DMS153 treated with DMSO at 0.1 percent for 48 hours (cell line): ENCODE data around the gene CINP.
"Not testable (repeated sequence)": the region's sequence is repeated elsewhere in the genome, so short reads cannot be mapped to it uniquely, and the experiment has no call there.

Experiments
- DNase-seq: peaks from one replicate; lab custom pipeline; 2025; ENCODE audit not compliant: unreplicated experiment; lab: John Stamatoyannopoulos, UW

The CINP gene

GRCh38 chr14:102321456-102322422, 41.0 kb downstream of the CINP start:
- no peak for DNase-seq

DNA sequence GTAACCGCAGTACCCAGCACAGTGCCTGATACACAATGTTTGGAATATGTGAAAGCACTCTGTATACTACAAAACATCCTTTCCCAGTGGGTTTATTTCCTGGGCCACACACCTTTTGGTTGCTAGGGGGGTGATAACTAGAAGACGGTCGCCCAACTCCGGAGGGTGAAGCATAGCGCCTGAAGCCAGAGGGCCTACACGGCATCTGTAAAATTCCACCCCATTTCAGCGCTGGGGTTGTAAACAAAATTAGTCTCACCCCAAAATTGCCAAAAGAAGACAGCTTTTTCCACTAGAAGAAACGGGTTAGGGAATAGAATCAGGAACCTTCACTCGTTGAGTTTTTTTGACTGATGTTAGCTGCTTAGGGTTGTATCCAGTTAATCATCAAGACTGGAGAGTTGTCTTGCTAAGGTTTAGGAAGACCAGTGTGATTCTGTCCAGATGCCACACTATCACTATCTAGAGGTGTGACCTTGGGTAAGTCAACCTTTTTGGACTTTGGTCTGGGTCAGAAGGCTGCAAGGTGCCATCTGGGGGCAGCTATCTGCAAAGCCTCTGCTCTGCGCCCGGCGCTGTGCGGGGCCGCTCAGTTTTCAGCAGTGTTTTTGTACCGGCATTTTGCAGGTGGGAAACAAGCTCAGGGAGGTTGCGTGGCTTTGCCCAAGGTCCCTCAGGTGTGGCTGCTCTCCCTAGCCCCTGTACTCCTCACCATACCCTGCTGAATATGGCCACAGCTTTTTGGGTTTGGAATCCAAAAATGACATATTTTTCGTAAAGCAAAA, 41.8 kb downstream of the CINP start:
- no peak for DNase-seq

DNA sequence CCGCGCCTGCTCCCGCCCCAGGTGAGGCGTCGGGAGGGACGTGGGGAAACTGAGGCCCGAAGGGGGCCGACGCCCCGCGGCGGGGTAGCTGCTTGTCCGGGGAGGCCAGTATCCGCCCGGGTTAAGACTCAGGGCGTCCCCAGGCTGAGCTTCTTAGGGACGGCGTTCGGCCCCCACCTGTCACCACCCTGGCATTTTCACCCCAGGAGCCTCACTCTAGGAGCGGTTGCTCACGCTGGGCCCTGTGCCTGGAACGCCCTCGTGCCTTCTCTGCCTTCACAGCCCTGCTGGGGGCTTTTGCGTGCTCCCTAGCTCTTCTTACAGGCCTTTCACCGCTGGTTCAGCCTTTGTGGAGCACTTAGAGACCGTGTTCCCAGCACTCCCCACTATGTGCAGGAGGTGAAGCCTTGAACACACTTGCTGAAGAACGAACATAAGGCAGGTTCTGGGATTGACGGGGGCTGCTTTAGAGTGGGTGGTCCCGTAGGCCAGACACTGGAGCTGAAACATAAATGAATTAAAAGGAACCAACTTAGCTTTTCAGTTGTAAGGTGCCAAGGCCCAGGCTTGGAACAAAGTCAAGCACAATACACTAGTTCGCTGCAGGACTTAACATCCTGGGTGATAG, 42.5 kb downstream of the CINP start:
- DNase-seq = no peak

- DNase-seq = peak; percentile 32
These were observed 43.2 kb downstream of the CINP start, which contains the start of gene ZNF839 for GRCh38 chr14:102319351-102320032. Gene ZNF839, plus strand, starts transcription at chr14:102319746. Its CDS starts 20 bp downstream, at chr14:102319766.

GRCh38 chr14:102318781-102319276, 43.9 kb downstream of the CINP start:
- no peak for DNase-seq

DNA sequence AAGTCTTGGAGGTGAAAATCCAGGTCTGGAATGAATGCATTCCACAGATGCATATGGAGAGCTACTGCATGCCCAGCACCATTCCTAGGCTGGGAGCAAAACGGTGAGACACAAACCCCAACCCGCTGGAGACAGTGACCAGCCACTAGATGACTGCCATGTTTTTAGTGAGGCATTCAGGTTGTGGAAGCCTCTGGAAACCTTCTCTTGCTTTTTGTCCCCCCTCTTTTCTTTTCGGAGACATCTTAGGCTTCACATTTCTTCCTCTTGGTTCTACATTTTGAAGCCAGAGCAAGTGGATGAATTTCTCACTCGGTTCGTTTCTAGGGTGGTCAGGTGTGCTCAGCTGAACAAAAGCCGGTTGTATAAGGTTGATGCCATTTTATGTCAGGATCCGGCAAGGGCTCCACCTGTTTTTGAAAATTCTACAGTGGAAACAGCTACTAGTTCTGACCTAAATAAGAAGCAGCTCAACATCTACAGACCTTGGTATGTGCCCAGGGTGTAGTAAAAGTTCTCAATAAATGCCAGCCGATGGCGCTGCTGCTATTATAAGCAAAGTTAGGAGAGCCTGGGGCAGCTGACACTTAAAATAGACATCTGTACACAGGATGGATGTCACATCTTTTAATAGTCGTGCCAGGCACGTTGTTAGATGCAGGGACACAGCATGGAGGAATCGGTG, 45.0 kb downstream of the CINP start:
- DNase-seq = peak; percentile 3

DNA sequence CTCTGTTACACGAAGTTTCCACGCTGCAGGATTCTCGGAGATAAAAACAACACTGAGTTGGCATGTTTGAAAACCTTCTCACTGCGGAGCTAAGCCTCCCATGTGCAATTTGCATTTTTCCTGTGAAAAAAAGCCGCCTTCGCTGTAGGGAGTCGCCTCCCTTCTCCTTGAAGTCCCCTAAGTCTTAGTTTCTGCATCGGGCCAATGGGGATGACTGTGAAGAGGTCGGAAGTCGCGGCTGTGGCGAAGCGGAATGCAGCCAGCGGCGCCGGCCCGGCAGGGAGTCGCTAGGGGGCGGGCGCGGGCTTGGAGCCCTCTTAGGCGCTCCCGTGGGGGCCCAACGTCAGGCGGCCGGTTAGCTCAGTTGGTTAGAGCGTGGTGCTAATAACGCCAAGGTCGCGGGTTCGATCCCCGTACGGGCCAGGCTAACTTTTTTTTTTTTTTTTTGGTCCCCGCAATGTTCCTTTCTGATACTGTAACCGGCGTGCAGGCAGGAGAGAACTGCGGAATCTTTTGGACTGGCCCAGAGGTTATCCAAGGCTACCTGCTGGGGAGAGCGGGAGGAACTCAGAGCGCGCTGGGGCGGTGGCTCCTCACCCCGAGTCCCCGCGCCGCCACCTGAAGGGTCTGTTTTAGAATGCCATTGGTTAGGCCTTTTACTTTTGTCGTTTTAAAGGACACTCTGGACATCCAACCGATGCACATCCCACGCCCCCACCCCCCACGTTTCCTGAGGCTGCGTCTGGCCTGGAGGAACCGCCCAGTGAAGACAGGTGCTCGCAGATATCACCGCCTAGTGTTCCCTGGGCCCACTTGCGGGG, 45.7 kb downstream of the CINP start:
- DNase-seq = peak; percentile 11

DNA sequence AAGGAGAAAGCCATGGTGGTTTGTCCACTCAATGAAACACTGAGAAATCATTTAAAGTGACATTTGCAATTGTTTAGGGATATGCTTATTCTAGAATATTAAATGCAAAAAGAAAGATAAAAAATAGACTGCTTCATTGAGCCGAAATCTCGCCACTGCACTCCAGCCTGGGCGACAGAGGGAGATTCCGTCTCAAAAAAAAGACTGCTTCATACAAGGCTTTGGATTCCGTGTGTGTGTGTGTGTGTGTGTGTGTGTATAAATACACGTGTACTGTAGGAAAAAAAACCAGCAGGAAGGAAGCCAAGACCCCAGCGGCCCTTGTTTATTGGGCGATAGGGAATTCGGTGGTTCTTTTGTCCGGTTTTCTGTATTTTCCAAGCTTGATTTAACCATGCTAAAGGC, 46.4 kb downstream of the CINP start:
- DNase-seq = no peak

GRCh38 chr14:102315121-102315520, 47.6 kb downstream of the CINP start:
- no peak for DNase-seq

DNA sequence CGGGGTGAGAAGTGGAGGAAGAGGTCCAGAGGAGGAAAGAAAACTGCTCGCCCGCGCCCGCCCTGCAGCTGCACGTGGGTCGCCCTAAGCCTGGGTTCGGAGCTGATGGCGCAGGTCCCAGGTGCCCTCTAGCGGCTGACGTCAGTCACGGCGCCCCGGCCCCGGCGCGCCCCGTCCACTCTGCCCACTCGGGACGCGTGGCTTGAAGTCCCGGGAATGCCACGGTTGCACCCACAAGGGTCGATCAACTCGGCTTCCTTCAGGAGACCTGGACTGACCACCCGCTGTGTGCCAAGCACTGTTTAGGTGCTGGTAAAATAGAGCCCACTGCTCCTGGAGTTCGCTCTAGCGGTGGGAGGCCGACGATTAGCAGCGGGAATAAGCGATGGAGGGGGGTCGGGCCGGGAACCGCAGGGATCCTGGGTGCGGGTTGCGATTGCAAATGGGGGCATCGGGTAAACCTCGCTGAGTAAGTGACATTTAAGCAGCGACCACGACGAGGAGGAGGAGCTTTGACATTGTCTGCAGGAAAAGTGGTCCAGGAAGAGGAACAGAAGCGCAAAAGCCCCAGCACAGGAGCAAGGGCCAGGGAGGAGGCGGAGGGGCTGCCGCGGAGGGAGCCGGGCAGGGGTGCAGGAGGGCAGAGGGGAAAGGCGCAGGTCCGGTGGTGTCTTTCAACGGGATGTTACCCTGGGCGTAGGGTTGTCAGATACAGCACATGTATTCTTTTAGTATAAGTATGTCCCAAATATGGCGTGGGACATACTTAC, 48.3 kb downstream of the CINP start:
- DNase-seq = peak; percentile 11

GRCh38 chr14:102304611-102305506, 57.8 kb downstream of the CINP start, which contains the start of gene MOK:
Gene MOK, minus strand, starts transcription at chr14:102305164. Its CDS starts 196 bp downstream, at chr14:102304968.
- peak; percentile 30 for DNase-seq

DNA sequence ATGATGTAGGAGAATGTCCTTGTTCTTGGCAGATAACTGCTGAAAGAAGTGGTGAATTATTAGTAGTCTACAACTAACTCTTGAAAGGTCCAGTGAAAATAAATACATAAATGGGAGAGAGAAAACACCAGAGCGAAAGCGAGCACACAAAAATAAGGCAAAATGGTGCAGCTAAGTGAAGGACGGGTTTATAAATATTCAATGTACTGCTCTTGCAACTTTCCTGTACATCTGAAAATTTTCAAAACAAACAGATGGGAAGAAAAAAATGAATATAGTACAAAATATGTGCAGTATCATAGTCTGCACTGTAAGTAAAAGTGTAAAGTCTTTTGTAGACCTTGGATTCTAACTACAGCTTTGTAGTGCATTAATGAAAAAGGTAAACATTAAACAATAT, 59.0 kb downstream of the CINP start:
- no peak for DNase-seq

GRCh38 chr14:102298303-102299070, 64.2 kb downstream of the CINP start:
- DNase-seq = not testable (repeated sequence)
